Activated CD4-positive, alpha-beta T cell treated with anti-CD3 and anti-CD28 coated beads, Interleukin-2, amount 10 ng/mL, durations not matched to agents 7 days and 5 days (primary cell): ENCODE data around the gene SEC16A. TPM values are rescaled to one million over a fixed set of nuclear protein-coding genes. Genes with fewer than 3 reads are reported as not detected.

ENCODE experiments used
- CTCF ChIA-PET: fragments of 350-600 bp; sonication (Branson Sonifier 250); formaldehyde crosslinking; loops from one replicate; lab custom pipeline; 2021; ENCODE audit warnings: antibody characterized with exemption; lab: Charles Lee
- POLR2A ChIA-PET: fragments of 350-600 bp; sonication (Branson Sonifier 250); formaldehyde crosslinking; loops from one replicate; lab custom pipeline; 2021; ENCODE audit warnings: antibody characterized with exemption; lab: Charles Lee
- DNase-seq: peaks from one replicate; pipeline ENCODE4 v3.0.0-alpha.2; 2020
- H3K27ac Mint-ChIP-seq: one replicate; pipeline ENCODE4 v1.8.0; 2021; ENCODE audit warnings: mild to moderate bottlenecking, moderate library complexity, mixed read lengths
- H3K27me3 Mint-ChIP-seq: one replicate; pipeline ENCODE4 v1.8.0; 2021; ENCODE audit warnings: mixed read lengths
- H3K36me3 Mint-ChIP-seq: one replicate; pipeline ENCODE4 v1.8.0; 2021; ENCODE audit warnings: low read depth, mixed read lengths
- H3K4me1 Mint-ChIP-seq: one replicate; pipeline ENCODE4 v1.8.0; 2021; ENCODE audit warnings: mixed read lengths
- H3K4me3 Mint-ChIP-seq: one replicate; pipeline ENCODE4 v1.8.0; 2021; ENCODE audit warnings: mild to moderate bottlenecking, moderate library complexity, mixed read lengths
- H3K9me3 Mint-ChIP-seq: one replicate; pipeline ENCODE4 v1.8.0; 2021; ENCODE audit warnings: mixed read lengths
- total RNA-seq, 2 experiments: library from RNA; stranded (reverse); gene quantifications; one replicate each; pipeline ENCODE4 v1.2.3, GENCODE V29; 2021

Gene SEC16A, protein sequence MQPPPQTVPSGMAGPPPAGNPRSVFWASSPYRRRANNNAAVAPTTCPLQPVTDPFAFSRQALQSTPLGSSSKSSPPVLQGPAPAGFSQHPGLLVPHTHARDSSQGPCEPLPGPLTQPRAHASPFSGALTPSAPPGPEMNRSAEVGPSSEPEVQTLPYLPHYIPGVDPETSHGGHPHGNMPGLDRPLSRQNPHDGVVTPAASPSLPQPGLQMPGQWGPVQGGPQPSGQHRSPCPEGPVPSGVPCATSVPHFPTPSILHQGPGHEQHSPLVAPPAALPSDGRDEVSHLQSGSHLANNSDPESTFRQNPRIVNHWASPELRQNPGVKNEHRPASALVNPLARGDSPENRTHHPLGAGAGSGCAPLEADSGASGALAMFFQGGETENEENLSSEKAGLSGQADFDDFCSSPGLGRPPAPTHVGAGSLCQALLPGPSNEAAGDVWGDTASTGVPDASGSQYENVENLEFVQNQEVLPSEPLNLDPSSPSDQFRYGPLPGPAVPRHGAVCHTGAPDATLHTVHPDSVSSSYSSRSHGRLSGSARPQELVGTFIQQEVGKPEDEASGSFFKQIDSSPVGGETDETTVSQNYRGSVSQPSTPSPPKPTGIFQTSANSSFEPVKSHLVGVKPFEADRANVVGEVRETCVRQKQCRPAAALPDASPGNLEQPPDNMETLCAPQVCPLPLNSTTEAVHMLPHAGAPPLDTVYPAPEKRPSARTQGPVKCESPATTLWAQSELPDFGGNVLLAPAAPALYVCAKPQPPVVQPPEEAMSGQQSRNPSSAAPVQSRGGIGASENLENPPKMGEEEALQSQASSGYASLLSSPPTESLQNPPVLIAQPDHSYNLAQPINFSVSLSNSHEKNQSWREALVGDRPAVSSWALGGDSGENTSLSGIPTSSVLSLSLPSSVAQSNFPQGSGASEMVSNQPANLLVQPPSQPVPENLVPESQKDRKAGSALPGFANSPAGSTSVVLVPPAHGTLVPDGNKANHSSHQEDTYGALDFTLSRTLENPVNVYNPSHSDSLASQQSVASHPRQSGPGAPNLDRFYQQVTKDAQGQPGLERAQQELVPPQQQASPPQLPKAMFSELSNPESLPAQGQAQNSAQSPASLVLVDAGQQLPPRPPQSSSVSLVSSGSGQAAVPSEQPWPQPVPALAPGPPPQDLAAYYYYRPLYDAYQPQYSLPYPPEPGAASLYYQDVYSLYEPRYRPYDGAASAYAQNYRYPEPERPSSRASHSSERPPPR (N-terminal part only)
- 10 to 100 TPM; 72.1 to 74.5 TPM for total RNA-seq

DNA sequence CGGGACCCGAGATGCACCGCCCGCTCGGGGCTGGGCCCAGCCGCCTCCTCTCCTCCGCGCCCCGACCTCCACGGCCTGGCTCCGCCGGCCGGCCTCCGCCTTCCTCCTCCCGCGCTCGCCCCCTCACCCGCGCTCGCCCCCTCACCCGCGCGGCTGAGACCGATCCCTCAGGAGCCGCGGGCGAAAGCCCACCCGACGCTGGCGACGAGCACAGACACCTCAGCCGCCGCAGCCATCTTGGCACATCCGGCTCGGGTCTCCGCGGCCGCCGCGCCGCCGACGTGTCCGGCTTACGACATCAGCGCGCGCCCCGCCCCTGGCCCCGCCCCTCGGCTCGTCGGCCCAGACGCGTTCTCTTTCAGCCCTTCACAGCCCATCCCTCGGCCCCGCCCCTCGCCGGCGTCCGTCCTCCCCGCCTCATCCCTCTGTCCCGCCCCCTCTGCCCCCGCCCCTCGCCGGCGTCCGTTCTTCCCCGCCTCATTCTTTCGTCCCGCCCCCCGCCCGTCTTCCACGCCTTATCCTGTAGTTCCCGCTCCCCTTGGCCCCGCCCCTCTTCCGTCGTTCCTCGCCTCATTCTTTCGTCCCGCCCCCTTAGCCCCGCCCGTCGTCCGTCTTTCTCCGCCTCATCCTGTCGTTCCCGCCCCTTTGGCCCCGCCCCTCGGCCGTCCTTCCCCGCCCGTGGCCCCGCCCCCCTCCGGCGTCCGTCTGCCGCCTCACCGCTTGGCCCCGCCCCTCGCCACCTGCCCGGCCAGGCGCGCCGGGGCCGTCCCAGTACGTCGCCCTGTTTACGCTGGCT lies at the start of gene SEC16A:
Gene SEC16A (minus strand): TSS at position 248 of the 796 bp plus-strand sequence. CDS start 5,425 bp downstream, outside the sequence.
- ChIA-PET POLR2A (no interaction called here), CTCF (interaction anchor here (0.8 to 4.0 kb wide), 5 partner anchors 18 to 163 kb away, joined by 3 to 19 read pairs (median 5); no protein-coding TSS in a partner anchor)
- Mint-ChIP-seq H3K27ac (peak within 1 kb of the TSS; percentile 100), H3K4me3 (peak within 1 kb of the TSS; percentile 97), H3K9me3 (no peaks in the 10 kb centered on the region), H3K27me3 (no peaks in the 10 kb centered on the region), H3K36me3 (peaks cover 13% of the 10 kb centered on the region), H3K4me1 (peaks cover 27% of the 10 kb centered on the region)
- DNase-seq, result peak; percentile 99

DNA sequence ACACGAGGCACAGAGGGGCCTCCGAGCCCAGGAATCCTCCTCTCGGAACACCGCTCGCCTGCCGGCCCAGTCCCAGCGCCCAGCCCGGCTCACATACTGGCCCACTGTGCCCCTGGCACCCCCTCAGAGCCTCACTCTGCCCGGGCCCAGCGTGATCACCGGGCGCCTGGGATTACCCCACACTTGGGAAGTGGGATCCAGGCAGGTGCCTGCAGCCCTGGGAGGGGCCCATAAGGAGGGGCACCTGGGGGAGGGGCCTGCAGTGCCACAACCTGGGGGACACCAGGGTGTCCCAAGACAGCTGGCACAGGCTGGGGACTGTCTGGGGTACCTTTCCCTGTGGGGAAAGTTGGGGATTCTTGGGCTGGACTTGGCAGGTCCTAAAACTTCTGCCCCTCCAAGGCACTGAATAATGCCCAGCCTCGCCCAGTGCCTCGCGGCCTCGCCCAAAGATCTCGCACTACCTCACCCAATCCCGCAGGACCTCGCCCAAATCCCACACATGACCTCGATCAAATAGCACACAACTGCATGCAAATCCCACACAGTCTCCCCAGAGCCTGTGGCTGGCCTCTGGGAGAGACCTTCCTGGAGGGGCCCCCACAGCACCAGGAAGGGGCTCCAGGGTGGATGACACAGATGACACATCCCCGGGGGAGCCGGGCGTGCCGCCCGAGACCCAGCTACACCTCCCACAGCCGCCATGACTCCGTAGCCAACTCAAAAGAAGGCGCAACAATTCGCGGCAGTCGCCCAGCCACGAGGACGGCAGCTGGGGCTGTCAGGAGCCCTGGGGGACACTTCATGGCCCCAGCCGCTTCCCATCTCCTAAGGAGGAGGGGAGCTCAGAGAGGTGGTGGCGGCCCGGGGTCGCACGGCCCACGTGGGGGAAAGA lies 49.3 kb upstream of the SEC16A start:
- Mint-ChIP-seq H3K4me1 (peaks cover 57% of the 10 kb centered on the region), H3K9me3 (no peaks in the 10 kb centered on the region), H3K27me3 (no peaks in the 10 kb centered on the region), H3K4me3 (peak overlapping the region; percentile 57), H3K27ac (peak overlapping the region; percentile 74), H3K36me3 (peaks cover 13% of the 10 kb centered on the region)
- ChIA-PET CTCF (interaction anchor here (1.4 to 1.9 kb wide), 3 partner anchors 10 to 24 kb away, joined by 4 to 9 read pairs (median 4); no protein-coding TSS in a partner anchor), POLR2A (no interaction called here)
- no peak for DNase-seq

DNA sequence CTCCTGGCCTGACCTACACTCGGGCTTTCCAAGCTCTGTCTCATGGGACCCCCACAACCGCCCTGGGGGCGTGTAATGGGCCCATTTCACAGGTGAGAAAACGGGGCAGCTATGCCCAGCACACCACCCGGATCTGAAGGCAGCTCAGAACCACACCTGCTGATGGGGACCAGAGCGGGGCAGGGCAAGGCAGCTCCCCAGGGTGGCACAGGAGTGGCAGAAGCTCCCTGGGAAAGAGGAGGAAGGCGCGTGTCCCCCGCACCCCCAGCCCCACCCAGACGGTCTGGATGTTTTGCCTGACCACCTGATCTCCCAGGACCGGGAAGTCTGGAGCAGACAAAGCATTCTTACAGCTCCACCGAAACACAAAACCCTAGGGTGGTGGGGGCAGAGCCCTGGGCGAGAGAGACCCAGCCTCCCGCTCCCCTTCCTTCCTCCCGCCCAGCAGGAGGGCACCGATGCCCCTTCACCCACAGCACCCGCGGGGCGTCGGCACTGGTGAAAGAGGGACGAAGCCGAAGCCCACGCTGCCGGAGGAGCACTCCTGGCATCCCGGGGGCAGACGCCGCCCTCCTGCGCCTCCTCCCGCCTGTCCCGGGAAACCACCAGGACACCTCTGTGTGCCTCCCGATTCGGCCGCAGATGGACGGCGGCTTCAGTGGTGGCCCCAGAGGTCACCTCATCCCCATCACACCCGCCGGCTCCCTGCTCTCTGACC lies 48.5 kb upstream of the SEC16A start:
- POLR2A ChIA-PET, result no interaction called here
- DNase-seq, result no peak
- no peak overlapping the region for H3K4me3 Mint-ChIP-seq
- no peaks in the 10 kb centered on the region for H3K9me3 Mint-ChIP-seq
- H3K27me3 Mint-ChIP-seq, result no peaks in the 10 kb centered on the region
- CTCF ChIA-PET, result no interaction called here
- H3K4me1 Mint-ChIP-seq, result peaks cover 53% of the 10 kb centered on the region
- peak overlapping the region; percentile 64 for H3K27ac Mint-ChIP-seq
- H3K36me3 Mint-ChIP-seq, result peaks cover 10% of the 10 kb centered on the region

DNA sequence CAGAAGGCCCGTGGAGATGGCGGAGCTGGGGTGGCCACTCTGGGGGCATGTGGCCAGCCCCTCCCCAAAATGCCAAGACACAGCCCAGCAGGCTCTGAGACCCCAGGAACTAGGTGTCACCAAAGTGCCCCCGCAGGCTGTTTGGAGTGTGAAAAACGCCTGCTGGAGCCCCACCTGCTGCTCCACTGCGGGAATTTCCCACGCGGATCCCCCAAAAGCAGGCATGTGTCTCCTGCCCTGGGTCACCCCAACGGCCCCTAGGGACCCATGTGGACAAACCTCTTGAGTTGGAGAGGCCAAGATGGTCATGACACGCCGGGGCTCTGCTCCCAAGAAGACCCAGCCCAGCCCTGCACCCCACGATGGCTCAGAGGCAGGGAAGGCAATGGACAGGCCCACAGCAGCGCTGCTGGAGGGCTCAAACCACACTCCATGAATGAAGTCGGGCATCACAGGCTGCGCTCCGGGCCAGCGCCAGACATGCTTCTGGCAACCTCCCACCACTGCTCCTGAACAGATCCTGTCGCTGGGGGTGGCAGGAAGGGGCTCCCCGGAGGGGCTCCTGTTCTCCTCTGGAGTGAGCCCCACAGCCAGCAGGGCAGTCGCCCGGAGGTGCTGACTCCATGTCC lies 47.7 kb upstream of the SEC16A start:
- peaks cover 50% of the 10 kb centered on the region for H3K4me1 Mint-ChIP-seq
- H3K4me3 Mint-ChIP-seq, result no peak overlapping the region
- no peaks in the 10 kb centered on the region for H3K27me3 Mint-ChIP-seq
- peaks cover 10% of the 10 kb centered on the region for H3K36me3 Mint-ChIP-seq
- DNase-seq, result no peak
- ChIA-PET POLR2A (no interaction called here), CTCF (interaction anchor here (0.6 to 1.9 kb wide), 2 partner anchors 9 to 11 kb away, joined by 3 to 12 read pairs; no protein-coding TSS in a partner anchor)
- peak overlapping the region; percentile 64 for H3K27ac Mint-ChIP-seq
- H3K9me3 Mint-ChIP-seq, result no peaks in the 10 kb centered on the region

DNA sequence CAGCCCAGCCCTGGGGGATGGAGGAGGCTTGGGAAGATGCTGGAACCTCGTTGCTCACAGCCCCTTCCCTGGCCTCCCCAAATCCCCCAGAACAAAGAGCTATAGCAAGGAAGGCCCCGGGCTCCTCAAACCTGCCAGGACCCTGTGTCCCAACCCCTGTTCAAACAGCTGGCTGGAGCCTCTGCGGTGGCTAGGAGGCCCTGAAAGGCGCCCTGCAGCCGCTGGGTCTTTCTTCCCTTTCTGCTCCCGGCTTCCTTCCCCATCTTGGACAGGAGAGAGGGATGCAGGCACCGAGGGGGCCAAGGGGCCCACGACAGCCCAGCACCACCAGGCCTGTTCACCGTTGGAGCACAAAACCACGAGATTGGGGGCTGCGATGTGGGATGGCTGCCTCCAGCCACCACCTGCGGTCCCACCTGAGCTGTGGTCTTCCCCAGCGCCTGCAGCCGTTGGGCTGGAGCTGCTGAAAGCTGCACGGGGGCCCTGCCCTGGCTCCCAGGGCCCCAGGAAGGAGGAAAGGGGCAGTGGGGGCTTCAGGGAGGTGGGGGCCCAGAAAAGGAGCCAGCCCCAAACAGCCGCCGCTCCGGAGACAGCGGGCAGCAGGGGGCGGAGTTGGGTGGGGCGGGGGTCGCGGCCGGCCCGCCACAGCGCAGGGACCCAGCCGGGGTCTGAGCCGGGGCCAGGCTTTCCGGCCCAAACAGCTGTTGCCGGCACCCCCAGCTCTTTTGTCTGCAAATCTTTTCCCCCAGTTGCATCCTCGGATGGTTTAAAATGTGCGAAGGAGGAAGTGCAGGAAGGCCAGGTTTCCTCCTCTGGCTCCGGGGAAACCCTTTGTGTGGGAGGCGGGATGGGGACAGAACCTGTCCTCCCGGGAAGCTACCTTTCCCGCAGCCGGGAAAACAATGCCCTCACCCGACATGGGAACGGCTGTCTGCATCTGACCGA lies 46.9 kb upstream of the SEC16A start:
- DNase-seq, result no peak
- POLR2A ChIA-PET, result interaction anchor here (1.0 kb wide), 1 partner anchor 9 kb away, joined by 3 read pairs; no protein-coding TSS in a partner anchor
- Mint-ChIP-seq H3K36me3 (peaks cover 10% of the 10 kb centered on the region), H3K27me3 (no peaks in the 10 kb centered on the region), H3K4me3 (no peak overlapping the region), H3K27ac (no peak overlapping the region), H3K4me1 (peaks cover 50% of the 10 kb centered on the region), H3K9me3 (no peaks in the 10 kb centered on the region)
- CTCF ChIA-PET, result interaction anchor here (0.6 to 1.9 kb wide), 3 partner anchors 10 to 85 kb away, joined by 3 to 12 read pairs (median 3); no protein-coding TSS in a partner anchor

DNA sequence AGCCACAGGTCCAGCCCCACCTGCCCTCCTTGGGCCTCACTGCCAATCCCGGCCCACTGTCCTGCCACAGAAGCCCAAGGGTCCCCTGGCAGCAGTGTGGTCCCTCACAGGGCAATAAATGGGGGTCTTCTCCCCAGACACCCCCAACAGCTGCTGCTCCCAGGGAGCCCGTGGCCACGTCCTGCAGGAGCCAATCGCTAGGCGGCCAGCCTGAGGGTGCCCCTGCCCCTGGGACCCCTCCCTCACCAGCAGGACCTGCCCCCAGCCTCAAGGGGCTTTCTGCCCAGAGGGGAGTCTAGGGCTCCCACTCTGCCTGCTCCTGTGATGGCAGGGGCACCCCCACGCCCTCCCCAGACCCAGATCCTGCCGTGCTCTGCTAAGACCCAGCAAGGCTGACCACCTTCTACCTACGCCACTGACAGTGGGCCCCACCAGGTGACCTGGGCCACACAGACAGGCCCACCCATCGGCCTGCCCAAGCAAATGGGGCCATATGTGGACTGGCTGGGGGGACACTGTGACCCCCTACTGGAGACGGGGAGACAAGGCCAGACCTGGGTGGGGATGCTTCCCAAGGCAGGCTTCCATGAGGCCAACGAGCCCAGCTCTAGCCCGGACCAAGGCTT lies 46.0 kb upstream of the SEC16A start:
- DNase-seq, result no peak
- CTCF ChIA-PET, result interaction anchor here (1.9 kb wide), 1 partner anchor 11 kb away, joined by 12 read pairs; no protein-coding TSS in a partner anchor
- Mint-ChIP-seq H3K9me3 (no peaks in the 10 kb centered on the region), H3K27ac (no peak overlapping the region), H3K36me3 (peaks cover 6% of the 10 kb centered on the region), H3K4me3 (no peak overlapping the region), H3K4me1 (peaks cover 42% of the 10 kb centered on the region), H3K27me3 (no peaks in the 10 kb centered on the region)
- POLR2A ChIA-PET, result no interaction called here

DNA sequence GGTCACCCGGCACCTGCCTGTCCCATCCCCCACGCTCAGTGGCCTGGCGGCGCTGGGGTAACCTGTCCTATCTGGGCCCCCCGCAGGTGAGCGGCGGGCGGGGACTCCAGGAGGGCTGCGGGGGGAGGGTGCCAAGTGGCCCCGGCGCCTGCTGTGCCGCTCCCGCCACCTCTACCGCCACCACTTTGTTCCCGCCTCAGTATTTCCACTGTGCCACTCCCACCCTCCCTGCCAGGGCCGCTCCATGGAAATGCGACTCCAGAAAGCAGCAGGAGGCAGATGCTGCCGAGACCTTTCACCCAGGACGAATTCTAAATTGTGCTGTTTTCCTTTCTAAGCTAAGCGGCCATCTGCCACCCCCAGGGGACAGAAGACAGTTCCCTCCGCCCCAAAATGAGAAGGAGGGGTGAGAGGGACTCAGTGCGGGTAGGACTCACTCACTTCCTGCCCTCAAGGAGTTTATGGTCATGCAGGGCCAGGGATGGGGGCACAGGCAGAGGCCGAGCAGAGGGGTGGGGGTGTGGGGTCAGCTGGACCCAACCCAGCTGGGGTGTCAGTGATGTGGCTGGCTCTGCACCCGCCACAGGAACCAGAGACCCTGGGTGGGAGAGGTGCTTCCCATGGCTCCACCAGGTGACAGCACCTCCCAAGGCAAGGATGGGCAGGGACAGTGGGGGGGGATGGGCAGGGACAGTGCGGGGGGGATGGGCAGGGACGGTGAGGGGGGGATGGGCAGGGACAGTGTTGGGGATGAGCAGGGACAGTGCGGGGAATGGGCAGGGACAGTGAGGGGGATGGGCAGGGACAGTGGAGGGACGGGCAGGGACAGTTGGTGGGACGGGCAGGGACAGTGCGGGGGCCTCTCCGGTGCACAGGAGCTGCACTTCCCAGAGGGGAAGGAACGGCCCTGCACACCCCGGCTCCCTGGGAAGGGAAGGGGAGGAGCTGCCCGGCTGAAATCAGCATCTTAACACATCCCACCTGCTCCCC lies 45.2 kb upstream of the SEC16A start:
- H3K9me3 Mint-ChIP-seq, result no peaks in the 10 kb centered on the region
- H3K36me3 Mint-ChIP-seq, result peaks cover 4% of the 10 kb centered on the region
- H3K4me1 Mint-ChIP-seq, result peaks cover 34% of the 10 kb centered on the region
- no peaks in the 10 kb centered on the region for H3K27me3 Mint-ChIP-seq
- DNase-seq, result no peak
- H3K27ac Mint-ChIP-seq, result peak overlapping the region; percentile 60
- ChIA-PET POLR2A (interaction anchor here (1.0 kb wide), 1 partner anchor 11 kb away, joined by 3 read pairs; no protein-coding TSS in a partner anchor), CTCF (interaction anchor here (0.6 kb wide), 1 partner anchor 75 kb away, joined by 3 read pairs; no protein-coding TSS in a partner anchor)
- H3K4me3 Mint-ChIP-seq, result no peak overlapping the region

DNA sequence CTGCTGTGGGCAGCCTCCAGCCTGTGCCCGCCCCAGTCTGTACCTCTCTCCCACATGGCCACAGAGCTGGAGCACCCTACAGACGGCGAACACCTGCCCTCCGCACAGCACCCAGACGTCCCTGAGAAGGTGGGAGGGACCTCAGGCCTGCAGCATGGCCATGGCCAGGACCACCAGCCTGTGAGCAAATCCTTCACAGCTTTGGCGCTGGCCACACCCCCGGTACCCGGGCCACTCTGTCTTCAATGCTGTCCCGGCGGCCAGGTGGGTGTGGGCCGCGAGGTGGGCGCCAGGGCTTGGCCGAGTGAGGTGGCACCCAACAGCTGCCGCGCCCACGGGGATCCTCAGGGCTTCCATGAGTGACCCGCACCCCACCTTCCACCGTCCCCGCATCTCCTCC lies 44.3 kb upstream of the SEC16A start:
- Mint-ChIP-seq H3K4me1 (peaks cover 27% of the 10 kb centered on the region), H3K27me3 (no peaks in the 10 kb centered on the region), H3K4me3 (no peak overlapping the region), H3K36me3 (peaks cover under 1% of the 10 kb centered on the region), H3K27ac (no peak overlapping the region), H3K9me3 (no peaks in the 10 kb centered on the region)
- ChIA-PET POLR2A (interaction anchor here (1.0 kb wide), 1 partner anchor 12 kb away, joined by 3 read pairs; no protein-coding TSS in a partner anchor), CTCF (interaction anchor here (1.6 kb wide), 1 partner anchor 12 kb away, joined by 7 read pairs; no protein-coding TSS in a partner anchor)
- no peak for DNase-seq
